GM03348 (cell line): ENCODE measurements around the gene TMEM239.
"Not testable (repeated sequence)": the region's sequence is repeated elsewhere in the genome, so short reads cannot be mapped to it uniquely, and the experiment has no call there.

Experiments used
- DNase-seq: peaks from one replicate; pipeline ENCODE4 v3.0.0; 2012; ENCODE audit warnings: low spot score

TMEM239 gene

DNA sequence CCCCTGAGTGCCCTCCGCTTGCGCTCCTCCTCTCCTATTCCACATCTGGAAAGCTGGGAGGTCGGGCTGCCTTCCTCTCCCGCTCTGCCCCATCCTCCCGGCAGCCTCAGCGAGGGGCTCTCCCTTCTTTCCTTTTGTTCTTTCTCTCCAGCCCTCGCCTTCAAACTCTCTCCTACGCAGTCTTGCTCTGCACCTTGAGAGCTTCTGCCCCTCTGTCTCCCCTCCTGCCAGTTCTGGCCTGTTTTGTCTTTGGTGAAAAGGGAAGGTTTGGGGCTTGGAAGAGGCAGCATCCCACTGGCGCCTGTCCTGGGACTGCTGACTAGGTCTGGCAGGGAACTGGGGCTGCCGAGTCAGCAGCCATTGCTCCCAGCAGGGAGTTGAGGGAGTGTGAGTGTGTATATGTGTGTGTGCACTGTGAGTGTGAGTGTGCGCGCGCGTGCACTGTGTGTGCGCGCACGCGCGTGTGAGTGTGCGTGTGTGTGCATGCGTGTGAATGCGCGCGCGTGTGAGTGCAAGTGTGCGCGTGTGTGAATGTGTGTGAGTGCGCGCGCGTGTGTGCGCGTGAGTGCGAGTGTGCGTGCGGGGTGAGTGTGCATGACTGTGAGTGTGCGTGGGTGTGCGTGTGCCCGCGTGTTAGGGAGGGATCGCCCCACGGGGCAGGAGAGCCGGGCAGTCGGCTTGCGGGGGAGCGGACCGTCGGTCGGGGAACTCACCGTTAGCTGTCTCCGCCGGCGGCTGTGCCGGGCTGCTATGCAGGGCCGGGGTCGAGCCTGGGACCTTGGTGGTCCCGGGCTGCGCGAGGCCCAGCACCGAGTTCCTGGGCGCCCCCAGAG, 16.3 kb upstream of the TMEM239 start:
- peak; percentile 69 for DNase-seq

DNA sequence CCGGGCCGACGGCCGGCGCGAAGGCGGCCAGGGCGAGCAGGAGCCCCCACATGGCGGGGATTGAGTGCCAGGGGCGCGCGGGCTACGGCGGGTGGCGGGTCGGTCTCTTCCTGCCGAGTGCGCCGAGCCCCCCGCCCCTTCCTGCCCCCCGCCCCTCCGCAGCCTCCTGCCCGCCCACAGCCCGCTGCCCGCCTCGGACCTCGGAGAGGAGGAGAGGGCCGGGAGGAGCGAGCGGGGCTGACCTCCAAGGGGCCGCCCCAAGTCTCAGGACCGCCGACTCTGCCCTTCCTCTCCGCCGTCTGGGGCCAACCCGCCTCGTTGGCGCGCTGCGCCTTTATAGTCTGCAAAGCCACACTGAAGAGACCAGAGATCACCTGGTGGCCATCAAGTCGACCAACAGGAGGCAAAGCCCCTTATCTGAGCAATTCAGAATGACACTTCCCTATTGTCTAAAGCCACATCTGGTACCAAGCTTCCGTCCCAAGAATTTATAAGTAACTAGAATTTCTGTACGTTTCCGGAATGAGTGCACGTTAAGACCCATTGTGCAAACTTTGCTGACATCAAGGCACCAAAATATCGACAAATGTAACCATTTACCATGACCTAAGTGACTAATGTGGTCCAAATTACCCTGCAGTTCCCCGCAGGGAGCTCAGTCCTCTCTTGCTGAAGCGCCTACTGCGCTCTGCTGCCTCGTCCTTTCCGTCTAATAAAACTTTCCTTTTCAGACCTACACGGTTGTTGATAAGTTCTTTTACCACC, 15.5 kb upstream of the TMEM239 start, which contains the start of gene CPXM1:
CPXM1 (minus strand) TSS at position 107 of the 765 bp plus-strand sequence; CDS start at position 52, 55 bp downstream.
- no peak for DNase-seq

DNA sequence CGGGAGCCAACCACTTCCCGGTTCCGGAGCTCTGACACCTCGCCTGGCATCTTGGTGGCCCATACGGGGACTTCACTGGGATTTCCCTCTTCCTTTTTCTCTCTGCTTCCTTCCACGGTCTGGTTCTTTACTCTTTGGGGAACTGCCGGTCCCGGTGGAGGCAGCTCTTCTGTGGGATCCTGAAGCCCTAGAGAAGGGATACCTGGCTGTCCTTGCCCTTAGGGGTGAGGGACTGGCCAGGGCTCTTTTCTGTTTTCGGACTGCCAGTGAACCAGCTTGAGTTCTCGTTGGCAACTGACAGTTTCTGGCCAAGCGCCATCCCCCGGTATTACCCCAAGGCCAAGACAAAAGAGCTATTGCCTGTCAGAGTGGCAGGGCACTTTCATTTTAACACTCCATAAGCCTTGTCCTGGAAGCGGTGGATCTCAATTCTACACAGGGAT, 14.9 kb upstream of the TMEM239 start:
- DNase-seq = no peak

DNA sequence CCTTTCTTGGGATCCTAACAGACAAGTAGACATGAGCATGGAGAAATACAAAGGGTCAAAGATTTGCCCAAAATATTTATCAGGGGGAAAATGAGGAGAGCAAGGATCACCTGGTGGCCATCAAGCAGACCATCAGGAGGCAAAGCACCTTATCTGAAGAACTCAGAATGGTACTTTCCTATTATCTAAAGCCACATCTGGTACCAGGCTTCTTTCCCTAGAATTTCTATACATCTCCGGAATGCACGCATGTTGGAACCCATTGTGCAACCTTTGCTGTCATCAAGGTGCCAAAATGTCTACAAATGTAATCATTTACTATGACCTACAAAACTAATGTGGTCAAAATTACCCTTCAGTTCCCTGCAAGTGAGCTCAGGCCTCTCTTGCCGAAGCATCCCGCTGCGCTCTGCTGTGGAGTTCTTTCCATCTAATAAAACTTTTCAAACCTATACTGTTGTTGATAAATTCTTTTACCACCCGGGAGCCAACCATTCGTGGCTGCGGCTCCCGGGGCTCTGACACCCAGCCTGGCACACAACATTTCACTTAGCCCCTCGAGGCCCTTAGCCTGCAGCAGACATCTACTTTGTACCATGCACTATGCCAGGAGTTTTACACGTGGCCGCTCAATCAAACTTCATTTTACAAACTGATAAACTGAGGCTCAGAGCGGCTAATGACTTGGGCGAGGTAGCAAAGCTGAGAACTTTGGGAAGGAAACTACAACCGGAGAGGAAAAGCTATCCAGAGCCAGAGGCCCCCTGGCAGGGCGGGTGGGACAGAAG, 11.9 kb upstream of the TMEM239 start:
- DNase-seq = no peak

DNA sequence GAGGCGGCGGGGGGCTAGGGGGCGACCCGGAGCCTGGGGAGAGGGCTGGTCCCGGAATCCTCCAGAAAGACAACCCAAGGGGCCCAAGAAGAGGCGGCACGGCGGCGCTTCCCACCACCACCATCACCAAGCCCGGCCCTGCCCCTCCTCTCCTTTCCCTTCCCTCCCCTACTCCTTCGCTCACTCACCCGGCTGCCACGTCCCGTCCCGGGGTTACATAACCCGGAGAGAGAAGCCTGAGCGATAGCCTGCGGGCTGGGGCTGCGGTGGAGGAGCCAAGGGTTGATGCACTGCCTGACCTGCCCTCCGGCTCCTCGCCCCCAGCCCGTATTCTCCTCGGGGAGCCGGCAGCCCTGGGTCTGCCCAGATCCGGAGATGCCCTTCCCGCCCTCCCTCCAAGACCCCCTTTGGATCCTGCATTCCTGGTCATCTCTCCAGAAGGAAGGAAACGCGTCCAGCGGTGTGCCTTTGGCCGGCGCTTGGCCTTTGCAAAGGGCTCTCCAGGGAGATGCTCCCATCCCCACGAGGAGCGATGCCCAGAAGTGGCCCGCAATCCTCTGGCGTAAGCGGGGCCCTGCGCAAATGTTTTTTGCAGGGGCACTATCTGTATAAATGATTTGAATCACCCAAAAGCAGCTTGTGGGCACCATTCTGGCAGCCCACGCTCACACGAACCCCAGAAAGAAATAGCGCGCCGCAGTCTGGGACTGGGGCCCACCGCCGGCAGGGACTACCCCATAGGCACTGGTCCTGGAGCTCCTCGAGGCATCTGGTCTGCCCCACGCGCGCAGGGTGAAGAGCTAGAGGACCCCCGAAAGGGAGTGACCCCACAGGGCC, 11.1 kb upstream of the TMEM239 start:
- peak; percentile 64 for DNase-seq

DNA sequence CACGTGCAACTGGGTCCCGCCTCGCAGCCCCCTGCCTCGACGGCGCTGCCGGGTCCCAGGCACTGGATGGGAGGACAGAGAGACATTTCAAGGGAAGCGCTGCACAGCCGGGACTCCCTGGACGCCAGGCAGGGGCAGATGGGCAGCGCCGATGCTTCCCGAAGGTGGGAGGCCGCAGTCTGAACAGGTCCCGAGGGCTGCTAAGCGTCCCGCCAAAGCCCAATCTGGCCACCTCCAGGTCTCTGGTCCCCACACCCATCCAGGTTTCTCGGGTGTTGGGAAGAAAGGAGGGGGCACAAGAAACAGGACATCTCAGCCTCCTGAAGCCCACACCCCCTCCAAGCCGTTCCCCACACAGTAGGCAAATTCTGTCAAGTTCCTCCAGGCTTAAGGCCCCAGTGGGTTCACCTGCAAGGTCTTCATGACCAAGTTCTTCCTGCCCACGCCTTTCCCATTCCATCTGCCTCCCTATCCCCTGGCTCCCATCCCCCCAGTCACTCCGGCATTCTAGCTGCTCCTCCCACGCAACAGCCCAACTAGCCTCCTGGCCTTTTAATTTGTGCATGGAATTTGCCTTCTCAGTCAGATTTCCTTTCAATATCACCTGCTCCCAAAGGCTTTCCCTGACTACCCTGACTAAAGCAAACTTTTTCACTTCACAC, 10.3 kb upstream of the TMEM239 start:
- no peak for DNase-seq

DNA sequence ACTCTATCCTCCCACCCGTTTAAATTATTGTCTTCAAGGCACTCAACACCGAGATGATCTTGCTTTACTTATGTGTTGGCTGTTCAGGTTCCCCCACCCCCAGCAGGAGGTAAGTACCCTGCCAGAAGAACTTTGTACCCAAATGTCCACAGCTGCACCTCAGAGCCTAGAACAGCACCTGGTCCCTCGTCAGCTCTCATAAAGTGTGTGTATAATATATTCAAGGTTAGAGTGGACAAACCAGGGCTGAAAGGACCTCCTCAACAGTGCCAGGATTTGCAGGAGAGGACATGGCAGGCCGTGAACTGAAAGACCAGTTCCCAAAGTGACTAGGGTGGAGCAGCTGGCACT, 9.8 kb upstream of the TMEM239 start:
- DNase-seq = no peak

DNA sequence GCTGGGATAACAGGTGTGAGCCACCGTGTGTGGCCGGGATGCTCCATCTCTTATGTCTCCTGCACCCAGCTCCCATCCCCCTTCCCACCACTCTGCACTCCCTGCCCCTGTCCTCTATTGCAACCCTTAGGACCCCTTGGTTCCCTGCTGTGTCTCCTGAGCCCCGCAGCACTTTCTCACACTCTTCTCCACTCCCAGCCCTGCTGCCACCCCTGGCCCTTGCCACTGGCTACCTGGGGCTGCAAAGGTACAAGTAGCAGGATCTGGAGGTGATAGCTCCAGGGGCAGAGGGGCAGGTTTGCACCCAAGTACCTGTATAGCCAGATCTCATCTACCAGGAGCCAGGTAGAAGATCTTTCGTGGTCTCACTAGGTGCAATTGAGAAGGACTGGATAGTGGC, 9.1 kb upstream of the TMEM239 start:
- DNase-seq = no peak

DNA sequence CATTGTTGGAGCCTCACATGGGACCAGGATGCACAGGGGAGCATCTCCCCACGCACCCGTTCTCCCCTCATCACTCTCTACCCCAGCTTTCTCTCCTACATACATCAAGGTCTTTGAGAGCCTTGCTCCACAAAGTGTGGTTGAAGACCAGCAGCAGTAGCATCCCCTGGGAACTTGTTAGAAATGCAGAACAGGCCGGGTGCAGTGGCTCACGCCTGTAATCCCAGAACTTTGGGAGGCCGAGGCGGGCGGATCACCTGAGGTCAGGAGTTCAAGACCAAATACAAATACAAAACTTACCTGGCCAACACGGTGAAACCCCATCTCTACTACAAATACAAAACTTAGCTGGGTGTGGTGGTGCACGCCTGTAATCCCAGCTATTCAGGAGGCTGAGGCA, 8.2 kb upstream of the TMEM239 start:
- not testable (repeated sequence) for DNase-seq

DNA sequence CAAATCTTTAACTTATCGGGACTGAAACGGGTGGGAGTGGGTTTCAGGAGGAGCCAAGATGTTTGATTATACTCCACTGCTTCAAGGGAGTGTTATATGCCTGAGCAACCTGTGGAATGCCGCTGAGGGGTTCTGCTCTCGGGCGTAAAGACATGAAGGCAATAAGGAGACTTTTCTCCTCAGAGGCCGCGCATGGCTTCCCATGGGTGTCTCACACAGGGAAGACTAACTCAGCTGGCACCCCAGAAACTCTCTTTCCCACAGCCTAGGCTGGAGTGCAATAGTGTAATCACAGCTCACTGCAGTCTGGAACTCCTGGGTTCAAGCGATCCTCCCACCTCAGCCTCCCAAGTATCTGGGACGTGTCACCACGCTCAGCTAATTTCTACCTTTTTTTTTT, 6.5 kb upstream of the TMEM239 start:
- DNase-seq = no peak

DNA sequence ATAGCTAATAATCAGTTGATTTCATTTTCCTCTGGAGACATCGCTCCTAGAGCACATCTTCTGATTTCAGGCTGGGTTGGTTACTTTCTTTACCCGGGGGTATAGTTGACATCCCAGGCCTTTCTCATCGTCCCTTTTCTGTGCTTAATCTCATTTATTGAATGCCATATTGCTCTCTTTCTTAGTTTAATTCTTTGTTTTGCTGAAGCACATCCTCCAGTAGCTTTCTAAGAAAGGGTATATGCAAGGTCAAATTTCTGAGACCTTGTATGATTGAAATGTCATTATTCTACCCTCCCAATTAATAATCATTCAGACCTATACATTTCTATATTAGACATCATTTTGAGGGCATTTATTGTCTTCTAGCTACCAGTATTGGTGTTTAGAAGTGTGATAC, 4.0 kb upstream of the TMEM239 start:
- no peak for DNase-seq

DNA sequence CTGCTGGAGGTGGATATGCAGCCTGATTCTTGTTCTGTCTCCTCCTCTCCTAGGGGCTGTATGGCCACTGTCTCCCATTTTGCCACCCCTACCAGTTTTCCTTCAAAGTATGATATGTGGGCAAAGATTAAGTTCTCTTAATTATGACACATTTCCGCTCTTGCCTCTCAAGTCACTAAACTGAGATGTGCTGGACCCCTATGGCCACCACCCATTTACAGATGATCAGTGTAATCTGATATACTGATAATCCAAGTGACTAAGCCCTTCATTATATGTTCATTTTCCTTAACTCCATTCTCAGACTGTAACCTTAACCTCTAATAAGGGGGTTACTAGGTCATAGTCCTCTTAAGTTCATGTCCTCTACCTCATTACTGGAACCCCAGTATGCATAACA, 2.1 kb upstream of the TMEM239 start:
- DNase-seq = no peak

DNA sequence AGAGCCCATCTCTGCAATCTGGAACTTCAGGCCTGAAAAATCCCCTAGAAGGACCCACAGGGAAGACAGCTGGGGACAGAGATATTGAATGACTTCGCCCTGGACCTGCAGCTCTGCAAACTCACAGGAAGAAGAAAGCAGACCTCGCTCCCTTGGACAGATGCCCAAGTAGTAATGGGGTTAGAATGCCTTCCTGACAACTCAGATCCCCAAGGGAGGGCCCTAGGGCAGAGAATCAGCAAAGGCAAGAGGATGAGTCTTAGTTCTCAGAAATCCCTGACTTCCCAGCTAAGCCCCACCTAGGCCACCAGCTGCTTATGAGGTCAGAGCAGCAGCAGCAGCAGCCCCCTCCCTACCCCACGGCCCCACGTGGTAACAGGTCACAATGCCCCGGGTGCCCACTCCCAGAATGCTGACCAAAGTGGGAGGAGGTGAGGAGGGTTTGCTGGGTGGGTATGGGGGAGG, 1.5 kb upstream of the TMEM239 start, which contains the start of gene C20orf141:
C20orf141 (plus strand) TSS at position 401 of the 465 bp plus-strand sequence. CDS start 198 bp downstream, outside the sequence.
- peak; percentile 95 for DNase-seq

DNA sequence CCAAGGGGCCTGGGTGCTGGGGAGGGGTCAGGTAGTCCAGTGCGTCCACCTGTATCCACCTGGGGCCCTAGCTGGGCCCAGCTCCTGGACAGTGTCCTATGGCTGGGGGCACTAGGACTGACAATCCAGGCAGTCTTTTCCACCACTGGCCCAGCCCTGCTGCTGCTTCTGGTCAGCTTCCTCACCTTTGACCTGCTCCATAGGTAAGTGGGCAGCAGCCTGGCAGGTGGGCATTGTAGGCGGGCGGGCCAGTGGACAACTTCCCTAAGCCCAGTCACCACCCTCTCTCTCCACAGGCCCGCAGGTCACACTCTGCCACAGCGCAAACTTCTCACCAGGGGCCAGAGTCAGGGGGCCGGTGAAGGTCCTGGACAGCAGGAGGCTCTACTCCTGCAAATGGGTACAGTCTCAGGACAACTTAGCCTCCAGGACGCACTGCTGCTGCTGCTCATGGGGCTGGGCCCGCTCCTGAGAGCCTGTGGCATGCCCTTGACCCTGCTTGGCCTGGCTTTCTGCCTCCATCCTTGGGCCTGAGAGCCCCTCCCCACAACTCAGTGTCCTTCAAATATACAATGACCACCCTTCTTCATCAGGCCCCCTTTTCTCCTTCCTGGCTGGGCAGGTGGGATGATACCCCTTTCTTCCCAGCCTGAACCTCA, 793 bp upstream of the TMEM239 start:
- DNase-seq = no peak

DNA sequence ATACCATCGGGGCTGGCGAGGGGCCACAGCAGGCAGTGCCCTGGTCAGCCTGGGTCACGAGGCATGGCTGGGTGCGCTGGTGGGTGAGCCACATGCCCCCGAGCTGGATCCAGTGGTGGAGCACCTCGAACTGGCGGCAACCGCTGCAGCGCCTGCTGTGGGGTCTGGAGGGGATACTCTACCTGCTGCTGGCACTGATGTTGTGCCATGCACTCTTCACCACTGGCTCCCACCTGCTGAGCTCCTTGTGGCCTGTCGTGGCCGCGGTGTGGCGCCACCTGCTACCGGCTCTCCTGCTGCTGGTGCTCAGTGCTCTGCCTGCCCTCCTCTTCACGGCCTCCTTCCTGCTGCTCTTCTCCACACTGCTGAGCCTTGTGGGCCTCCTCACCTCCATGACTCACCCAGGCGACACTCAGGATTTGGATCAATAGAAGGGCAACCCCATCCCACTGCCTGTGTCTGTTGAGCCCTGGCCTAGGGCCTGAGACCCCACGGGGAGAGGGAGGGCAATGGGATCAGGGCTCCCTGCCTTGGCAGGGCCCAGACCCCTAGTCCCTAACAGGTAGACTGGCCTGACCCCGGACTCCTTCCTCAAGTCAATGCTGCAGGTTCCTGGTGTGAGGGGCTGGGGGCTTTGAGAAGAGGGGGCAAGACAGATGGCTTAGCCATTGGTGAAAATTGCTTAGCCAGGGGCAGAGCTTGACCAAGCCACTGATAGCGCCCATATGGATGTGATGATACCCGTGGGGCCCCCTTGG, 598 bp downstream of the TMEM239 start:
- no peak for DNase-seq

DNA sequence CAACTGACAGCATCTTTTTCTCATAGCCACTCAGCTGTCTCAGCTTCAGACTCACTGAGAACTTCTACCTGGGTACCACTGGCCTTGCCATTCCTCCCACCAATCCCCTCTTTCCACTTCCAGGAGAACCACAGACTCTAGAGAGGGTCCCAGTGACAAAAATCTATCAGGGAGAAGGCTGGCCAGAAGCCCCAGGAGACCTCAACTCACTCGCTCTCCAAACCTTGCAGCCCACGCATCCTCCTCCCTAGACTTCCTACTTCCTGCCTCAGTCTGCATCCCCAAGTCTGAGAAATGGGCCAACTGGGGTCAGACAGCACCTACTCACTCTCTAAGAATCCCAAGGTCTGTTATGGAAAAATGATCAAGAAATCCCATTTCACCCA, 1.2 kb downstream of the TMEM239 start:
- DNase-seq = no peak

DNA sequence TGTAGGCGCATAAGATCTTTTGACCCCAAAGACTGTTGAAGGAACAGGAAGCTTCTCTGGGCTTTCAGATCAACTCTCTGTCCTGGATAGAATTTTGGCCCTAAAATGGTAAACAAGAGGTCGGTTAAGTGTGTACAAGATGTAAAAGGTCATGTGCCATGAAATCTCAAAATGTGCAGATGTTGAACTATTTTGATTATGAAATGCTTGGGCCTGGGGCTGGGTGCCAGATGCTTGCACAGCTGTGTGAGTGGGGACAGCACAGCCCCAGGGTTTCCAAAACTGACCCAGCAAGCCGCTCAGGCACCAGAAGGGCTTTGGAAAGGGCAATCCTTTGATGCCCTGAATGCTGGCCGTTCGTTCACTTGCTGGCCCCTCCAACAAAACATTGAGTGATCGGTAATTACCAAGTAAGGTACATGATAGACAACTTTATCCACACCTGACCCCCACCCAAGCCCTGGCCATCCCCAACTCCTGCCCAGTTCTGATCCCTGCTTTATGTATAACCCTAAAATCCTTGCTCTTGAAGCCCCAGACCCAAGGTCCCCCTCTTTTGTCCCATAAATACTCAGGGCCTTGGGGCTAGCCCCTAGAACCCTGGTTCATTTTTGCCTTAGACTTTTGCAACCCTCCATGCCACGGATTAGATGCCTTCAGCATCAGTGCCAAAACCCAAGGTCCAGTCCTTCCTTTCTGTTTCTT, 1.9 kb downstream of the TMEM239 start:
- DNase-seq = peak; percentile 6

DNA sequence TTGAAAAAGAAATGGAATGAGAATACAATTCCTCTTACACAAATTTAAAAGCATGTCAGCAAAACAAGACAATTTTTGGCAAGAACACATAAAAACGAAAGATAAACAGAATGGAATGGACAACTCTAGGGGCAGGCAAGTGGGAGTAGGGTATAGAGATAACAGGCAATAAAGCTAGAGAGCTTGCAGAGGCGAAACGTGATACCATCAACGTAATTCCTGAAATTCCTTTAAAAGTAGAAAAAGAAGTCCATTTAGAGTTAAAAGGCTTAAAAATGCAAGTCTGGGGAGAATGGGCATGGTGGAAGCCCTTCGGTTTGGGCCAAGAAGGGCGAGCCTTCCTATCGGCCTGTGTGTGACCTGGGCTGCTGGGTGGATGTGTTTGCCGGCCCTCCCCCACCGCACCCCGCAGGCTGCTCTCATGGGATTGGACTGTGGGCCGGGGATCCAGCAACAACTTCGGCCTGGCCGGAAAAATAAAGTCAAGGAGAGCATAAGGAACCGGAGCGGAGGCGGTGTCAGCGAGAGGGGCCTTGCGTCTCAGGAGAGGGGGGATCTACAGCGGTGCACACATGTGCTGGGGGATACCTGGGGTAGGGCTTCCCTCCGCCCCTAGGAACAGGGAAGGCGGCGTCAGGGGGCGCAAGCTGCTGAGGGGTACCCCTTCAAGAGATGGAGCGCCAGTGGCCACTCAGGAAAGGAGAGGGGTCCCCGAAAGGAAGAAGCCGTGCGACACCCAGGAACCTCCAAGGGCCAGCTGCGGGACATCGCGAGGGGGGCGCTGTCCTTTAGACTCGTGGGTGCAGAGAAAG, 4.1 kb downstream of the TMEM239 start:
- DNase-seq = peak; percentile 45
